Keratinocyte (primary cell): ENCODE results near the gene PRKX. TPM values are rescaled to one million over a fixed set of nuclear protein-coding genes. Genes with fewer than 3 reads are reported as not detected.

Source experiments
- DNase-seq: peaks from one replicate; pipeline ENCODE4 v3.0.0-alpha.2; 2011; ENCODE audit warnings: low read depth, missing footprints, low spot score
- FAIRE-seq: peaks from 2 replicates; lab custom pipeline; 2011; peaks lifted over from hg19 to GRCh38; lab: Jason Lieb, UNC
- H2AFZ ChIP-seq: 2 replicates; pipeline ENCODE4 v1.6.0; 2012; ENCODE audit warnings: low read length, control low read depth, inconsistent platforms; ENCODE audit not compliant: control insufficient read depth
- H3K27ac ChIP-seq: 2 replicates; pipeline ENCODE4 v1.5.1; 2011; ENCODE audit warnings: low read length; ENCODE audit not compliant: control insufficient read depth, insufficient read depth
- H3K27me3 ChIP-seq: 3 replicates; pipeline ENCODE4 v1.6.0; 2011; ENCODE audit warnings: low read length; ENCODE audit not compliant: control insufficient read depth, insufficient read depth; ENCODE audit errors: extremely low read depth
- H3K36me3 ChIP-seq, 2 experiments: 2 replicates in 1 of 2; 3 replicates in 1 of 2; pipeline ENCODE4 v1.5.1; 2011; ENCODE audit warnings: low read length in 2 of 2, mild to moderate bottlenecking in 1 of 2; ENCODE audit not compliant: control insufficient read depth in 2 of 2, insufficient read depth in 2 of 2; ENCODE audit errors: extremely low read depth in 1 of 2
- H3K4me1 ChIP-seq: 3 replicates; pipeline ENCODE4 v1.5.1; 2011; ENCODE audit warnings: low read length; ENCODE audit not compliant: control insufficient read depth, insufficient read depth; ENCODE audit errors: extremely low read depth
- H3K4me2 ChIP-seq: 3 replicates; pipeline ENCODE4 v1.6.0; 2011; ENCODE audit warnings: low read depth, low read length; ENCODE audit not compliant: control insufficient read depth, insufficient read depth; ENCODE audit errors: extremely low read depth
- H3K4me3 ChIP-seq, 3 experiments: fragments of 200-600 bp in 1 of 3; sonication (generic) in 1 of 3; 2 replicates in 2 of 3; 3 replicates in 1 of 3; pipeline ENCODE4 v1.5.1; 2011 to 2016; ENCODE audit warnings: low read length in 3 of 3, mild to moderate bottlenecking in 3 of 3, control low read depth in 2 of 3, inconsistent platforms in 1 of 3, low read depth in 1 of 3, mixed read lengths in 1 of 3, mixed run types in 1 of 3, moderate library complexity in 1 of 3; ENCODE audit not compliant: control insufficient read depth in 2 of 3, insufficient read depth in 2 of 3; ENCODE audit errors: extremely low read depth in 1 of 3
- H3K79me2 ChIP-seq: 2 replicates; pipeline ENCODE4 v1.6.0; 2012; ENCODE audit warnings: low read length; ENCODE audit not compliant: control insufficient read depth, insufficient read depth
- H3K9ac ChIP-seq: 3 replicates; pipeline ENCODE4 v1.6.0; 2011; ENCODE audit warnings: low read length; ENCODE audit not compliant: control insufficient read depth, insufficient read depth; ENCODE audit errors: extremely low read depth
- H3K9me1 ChIP-seq: 3 replicates; pipeline ENCODE4 v1.6.0; 2011; ENCODE audit warnings: low read length; ENCODE audit not compliant: control insufficient read depth, insufficient read depth; ENCODE audit errors: extremely low read depth
- H3K9me3 ChIP-seq: 2 replicates; pipeline ENCODE4 v1.5.1; 2012; ENCODE audit warnings: low read depth, low read length; ENCODE audit not compliant: control insufficient read depth
- H4K20me1 ChIP-seq: 3 replicates; pipeline ENCODE4 v1.6.0; 2011; ENCODE audit warnings: low read length; ENCODE audit not compliant: control insufficient read depth, insufficient read depth; ENCODE audit errors: extremely low read depth
- EZH2 ChIP-seq: IDR thresholded peaks from one replicate; pipeline ENCODE4 v1.6.1; 2012; ENCODE audit warnings: inconsistent platforms, mild to moderate bottlenecking, low read length, moderate library complexity
- dilution Hi-C: fragments of 300-500 bp; cut with MboI; formaldehyde crosslinking; loops from one replicate; pipeline ENCODE4 v1.7.0; 2020; ENCODE audit warnings: low sequenced_read_pairs; ENCODE audit not compliant: extremely low pct_ligation_motif_present
- polyA plus RNA-seq, 5 experiments: library from polyadenylated mRNA; depleted of rRNA in 3 of 5; stranded (reverse) in 3 of 5; stranded (forward) in 1 of 5; unstranded in 1 of 5; fragments of >200 nt; gene quantifications; 1 replicate in 1 of 5; 2 replicates in 3 of 5; 3 replicates in 1 of 5; pipeline versions ENCODE4 v1.2.1 to v1.2.3, GENCODE V29; 2011 to 2012; ENCODE audit warnings: missing spikeins in 2 of 5, low read depth in 1 of 5, low replicate concordance in 1 of 5
- TF ChIP-seq, protein P1 (sequence below), 3 experiments: IDR thresholded peaks in 1 of 3; conservative IDR thresholded peaks in 1 of 3; optimal IDR thresholded peaks in 1 of 3; 2 replicates in 2 of 3; 3 replicates in 1 of 3; pipeline versions ENCODE3 to v1.5.1; 2011; ENCODE audit warnings: low read length in 3 of 3, mild to moderate bottlenecking in 3 of 3, moderate library complexity in 2 of 3, control low read depth in 1 of 3, inconsistent platforms in 1 of 3; ENCODE audit not compliant: insufficient read depth in 2 of 3; ENCODE audit errors: extremely low read depth in 1 of 3

PRKX gene
- polyA plus RNA-seq, 1 donor (not counting 4 experiments of a cell fraction or from before 2014, with no cell fraction given) = 39.9 TPM

DNA sequence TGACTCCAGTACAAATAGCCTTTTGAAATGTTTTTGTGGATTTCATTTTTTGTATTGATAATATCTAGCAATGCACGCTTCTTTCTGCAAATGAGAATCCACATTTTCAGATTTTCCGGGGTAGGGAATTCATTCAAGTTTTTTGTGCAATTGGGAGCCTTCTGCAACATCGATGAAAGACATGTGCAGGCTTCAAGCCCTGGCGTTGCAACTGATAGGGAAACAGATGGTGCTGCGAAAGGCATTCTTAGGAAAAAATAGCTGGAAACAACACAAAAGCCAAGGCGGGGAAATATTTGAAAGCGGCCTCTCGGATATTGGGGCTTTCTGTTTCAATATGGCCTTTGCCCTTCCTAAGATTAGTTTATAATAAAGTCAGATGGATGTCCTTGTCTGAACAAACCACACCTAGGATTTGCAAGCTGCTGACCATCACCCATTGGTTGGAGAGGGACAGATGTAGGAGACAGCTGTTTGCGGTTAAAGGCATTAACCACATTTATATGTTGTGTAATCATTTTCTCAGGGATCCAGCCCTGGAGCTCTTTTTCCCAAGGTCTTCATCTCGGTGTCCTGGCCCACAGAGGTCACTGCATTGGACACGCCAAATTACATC lies 136.5 kb downstream of the PRKX start:
- no peaks in the 10 kb centered on the region for H3K9me3 ChIP-seq
- no peaks in the 10 kb centered on the region for H3K4me1 ChIP-seq
- no peak overlapping the region for H3K4me2 ChIP-seq
- no peak overlapping the region for H3K4me3 ChIP-seq
- H3K36me3 ChIP-seq = no peaks in the 10 kb centered on the region
- no peak overlapping the region for H3K27ac ChIP-seq
- H3K79me2 ChIP-seq = no peaks in the 10 kb centered on the region
- dilution Hi-C loops = no loop called here
- no peak for TF ChIP-seq EZH2
- TF ChIP-seq, protein P1, sequence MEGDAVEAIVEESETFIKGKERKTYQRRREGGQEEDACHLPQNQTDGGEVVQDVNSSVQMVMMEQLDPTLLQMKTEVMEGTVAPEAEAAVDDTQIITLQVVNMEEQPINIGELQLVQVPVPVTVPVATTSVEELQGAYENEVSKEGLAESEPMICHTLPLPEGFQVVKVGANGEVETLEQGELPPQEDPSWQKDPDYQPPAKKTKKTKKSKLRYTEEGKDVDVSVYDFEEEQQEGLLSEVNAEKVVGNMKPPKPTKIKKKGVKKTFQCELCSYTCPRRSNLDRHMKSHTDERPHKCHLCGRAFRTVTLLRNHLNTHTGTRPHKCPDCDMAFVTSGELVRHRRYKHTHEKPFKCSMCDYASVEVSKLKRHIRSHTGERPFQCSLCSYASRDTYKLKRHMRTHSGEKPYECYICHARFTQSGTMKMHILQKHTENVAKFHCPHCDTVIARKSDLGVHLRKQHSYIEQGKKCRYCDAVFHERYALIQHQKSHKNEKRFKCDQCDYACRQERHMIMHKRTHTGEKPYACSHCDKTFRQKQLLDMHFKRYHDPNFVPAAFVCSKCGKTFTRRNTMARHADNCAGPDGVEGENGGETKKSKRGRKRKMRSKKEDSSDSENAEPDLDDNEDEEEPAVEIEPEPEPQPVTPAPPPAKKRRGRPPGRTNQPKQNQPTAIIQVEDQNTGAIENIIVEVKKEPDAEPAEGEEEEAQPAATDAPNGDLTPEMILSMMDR (optimal IDR thresholded peaks at IDR 0.05 in 1 of 3, IDR thresholded peaks at IDR 0.05 in 1 of 3, conservative IDR thresholded peaks at IDR 0.05 in 1 of 3; ENCODE audit: extremely low read depth in 1 of 3, insufficient read depth in 2 of 3, low read length in 3 of 3) = no peak
- no peak for DNase-seq
- no peaks in the 10 kb centered on the region for H4K20me1 ChIP-seq
- no peak overlapping the region for H2AFZ ChIP-seq
- no peaks in the 10 kb centered on the region for H3K27me3 ChIP-seq
- H3K9me1 ChIP-seq = no peaks in the 10 kb centered on the region
- FAIRE-seq = no peak
- no peak overlapping the region for H3K9ac ChIP-seq

DNA sequence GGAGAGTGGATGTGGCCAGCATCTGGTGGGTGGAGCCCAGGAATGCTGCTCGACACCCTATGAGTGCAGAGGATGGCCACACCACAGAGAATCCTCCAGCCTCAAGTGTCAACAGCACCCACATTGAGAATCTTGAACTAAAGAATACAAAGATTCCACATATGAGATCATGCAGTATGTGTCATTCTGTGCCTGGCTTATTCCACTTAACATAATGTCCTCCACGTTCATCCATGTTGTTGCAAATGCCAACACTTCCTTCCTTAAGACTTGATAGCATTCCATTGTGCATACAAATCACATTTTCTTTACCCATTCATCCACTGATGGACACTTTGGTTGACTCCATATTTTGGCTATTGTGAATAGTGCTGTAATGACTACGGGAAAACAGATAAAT lies 145.8 kb downstream of the PRKX start:
- H4K20me1 ChIP-seq = no peaks in the 10 kb centered on the region
- H3K4me3 ChIP-seq = no peak overlapping the region
- FAIRE-seq (no peak), DNase-seq (no peak)
- TF ChIP-seq, protein P1 (optimal IDR thresholded peaks at IDR 0.05 in 1 of 3, IDR thresholded peaks at IDR 0.05 in 1 of 3, conservative IDR thresholded peaks at IDR 0.05 in 1 of 3; ENCODE audit: extremely low read depth in 1 of 3, insufficient read depth in 2 of 3, low read length in 3 of 3) = no peak
- no peak for TF ChIP-seq EZH2
- no peak overlapping the region for H3K27ac ChIP-seq
- H3K9me3 ChIP-seq = no peaks in the 10 kb centered on the region
- H3K79me2 ChIP-seq = no peaks in the 10 kb centered on the region
- no peak overlapping the region for H2AFZ ChIP-seq
- H3K27me3 ChIP-seq = no peaks in the 10 kb centered on the region
- no peaks in the 10 kb centered on the region for H3K4me1 ChIP-seq
- H3K9ac ChIP-seq = no peak overlapping the region
- H3K36me3 ChIP-seq = no peaks in the 10 kb centered on the region
- dilution Hi-C loops = no loop called here
- no peak overlapping the region for H3K4me2 ChIP-seq
- no peaks in the 10 kb centered on the region for H3K9me1 ChIP-seq
